ENCODE data around the gene TFAP2D.

The TFAP2D gene

GRCh38 chr6:50721978-50722377 lies 8.7 kb downstream of the TFAP2D start:
- DNase-seq, result no peak

GRCh38 chr6:50722829-50723554 lies 9.7 kb downstream of the TFAP2D start:
- DNase-seq, result no peak

GRCh38 chr6:50724381-50725124 lies 11.2 kb downstream of the TFAP2D start:
- DNase-seq, result no peak

GRCh38 chr6:50734488-50734887 lies 21.2 kb downstream of the TFAP2D start:
- DNase-seq, result no peak

GRCh38 chr6:50742161-50742560 lies 28.8 kb downstream of the TFAP2D start:
- no peak for DNase-seq

- no peak for DNase-seq
Observed at GRCh38 chr6:50744976-50745375, 31.6 kb downstream of the TFAP2D start.

GRCh38 chr6:50762798-50763197 lies 49.5 kb downstream of the TFAP2D start:
- DNase-seq, result no peak

- DNase-seq, result no peak
Observed at GRCh38 chr6:50778696-50779095, 65.4 kb downstream of the TFAP2D start.

GRCh38 chr6:50780382-50780781 lies 67.1 kb downstream of the TFAP2D start:
- DNase-seq, result no peak

GRCh38 chr6:50785921-50786320 lies 72.6 kb downstream of the TFAP2D start:
- DNase-seq, result no peak

- DNase-seq, result no peak
Observed at GRCh38 chr6:50791900-50792508, 78.7 kb downstream of the TFAP2D start.

GRCh38 chr6:50792771-50793170 lies 79.4 kb downstream of the TFAP2D start:
- no peak for DNase-seq

- DNase-seq, result no peak
Observed at GRCh38 chr6:50795574-50795973, 82.2 kb downstream of the TFAP2D start.

- DNase-seq, result no peak
Observed at GRCh38 chr6:50804283-50804682, 91.0 kb downstream of the TFAP2D start.

GRCh38 chr6:50807035-50807434 lies 93.7 kb downstream of the TFAP2D start:
- DNase-seq, result no peak

GRCh38 chr6:50815436-50816114 lies 102.2 kb downstream of the TFAP2D start:
- DNase-seq, result no peak

- DNase-seq, result peak; percentile 66 to 77
Observed at GRCh38 chr6:50816115-50816675, 102.9 kb downstream of the TFAP2D start.

GRCh38 chr6:50816947-50817645 lies 103.8 kb downstream of the TFAP2D start:
- no peak for DNase-seq

GRCh38 chr6:50817646-50817950 lies 104.3 kb downstream of the TFAP2D start:
- no peak for DNase-seq

- DNase-seq, result no peak
Observed at GRCh38 chr6:50818020-50818419, 104.7 kb downstream of the TFAP2D start.

GRCh38 chr6:50818673-50819072 lies 105.3 kb downstream of the TFAP2D start, which contains the start of gene TFAP2B:
TFAP2B (plus strand) TSS chr6:50818871; CDS start chr6:50818892, 21 bp downstream.
- no peak for DNase-seq

GRCh38 chr6:50819466-50819903 lies 106.2 kb downstream of the TFAP2D start:
- DNase-seq, result peak in 1 of 2 experiments; percentile 4

Measured in activated CD4-positive, alpha-beta T cell treated with anti-CD3 and anti-CD28 coated beads, Interleukin-2, amount 50 U/mL, for 48 hours (primary cell).